ENCODE data around the gene ZDHHC8.
A peak's percentile ranks its signal among the peaks of the same experiment; 100 is the strongest.

ZDHHC8 gene

DNA sequence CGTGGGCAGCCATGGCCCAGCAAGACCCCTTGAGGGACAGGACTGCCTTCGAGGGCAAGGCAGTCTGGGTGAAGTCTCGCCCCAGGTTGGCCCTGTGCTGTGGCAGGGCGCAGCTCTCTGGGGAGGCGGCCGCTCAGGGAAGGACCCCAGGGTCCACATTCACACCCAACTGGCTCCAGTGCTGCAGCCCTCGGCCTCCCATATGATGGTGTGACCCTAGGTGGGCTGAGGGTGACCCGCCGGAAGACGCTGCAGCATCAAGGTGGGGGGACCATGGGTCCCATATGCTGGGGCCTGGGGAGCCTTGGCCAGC lies 47.3 kb downstream of the ZDHHC8 start:
- no peak for DNase-seq (ENCODE audit: low read depth)

DNA sequence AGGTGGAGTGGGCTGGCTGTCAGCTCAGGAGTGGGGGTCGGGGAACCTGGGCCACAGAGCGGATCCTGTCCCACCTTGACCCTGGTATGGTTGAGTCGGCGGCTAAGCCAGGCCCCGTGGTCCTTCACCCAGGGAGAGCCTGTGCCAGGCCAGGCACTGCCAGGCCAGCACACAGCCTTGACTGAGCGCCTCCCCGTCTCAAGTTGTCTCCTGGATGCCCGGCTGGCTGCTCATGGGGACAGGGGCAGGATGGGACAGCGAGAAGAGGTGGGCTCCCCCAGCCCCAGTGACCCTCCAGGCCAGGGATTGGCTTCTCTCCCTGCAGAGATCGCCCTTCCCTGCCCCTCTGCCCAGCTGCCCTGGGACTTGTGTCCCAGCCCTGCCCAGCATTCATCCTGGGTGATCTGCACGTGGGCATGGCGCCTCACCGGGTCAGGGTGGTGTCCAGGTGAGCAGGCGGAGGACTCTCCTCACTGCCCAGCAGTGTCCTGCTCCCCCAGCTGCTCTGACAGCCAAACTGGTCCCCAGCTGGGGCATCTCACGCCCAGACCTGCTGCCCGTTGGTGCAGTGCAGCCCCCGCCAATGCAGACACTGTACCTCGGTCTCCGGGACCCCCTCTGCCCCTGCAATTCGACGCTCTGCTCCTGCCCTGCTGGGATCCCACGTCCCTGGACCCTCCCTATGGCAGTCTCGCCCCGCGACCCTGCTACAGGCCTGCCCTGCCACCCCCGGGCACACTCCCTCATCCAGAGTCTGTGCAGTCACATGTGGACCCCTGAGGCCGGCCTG lies 48.0 kb downstream of the ZDHHC8 start:
- DNase-seq (ENCODE audit: low read depth): no peak

DNA sequence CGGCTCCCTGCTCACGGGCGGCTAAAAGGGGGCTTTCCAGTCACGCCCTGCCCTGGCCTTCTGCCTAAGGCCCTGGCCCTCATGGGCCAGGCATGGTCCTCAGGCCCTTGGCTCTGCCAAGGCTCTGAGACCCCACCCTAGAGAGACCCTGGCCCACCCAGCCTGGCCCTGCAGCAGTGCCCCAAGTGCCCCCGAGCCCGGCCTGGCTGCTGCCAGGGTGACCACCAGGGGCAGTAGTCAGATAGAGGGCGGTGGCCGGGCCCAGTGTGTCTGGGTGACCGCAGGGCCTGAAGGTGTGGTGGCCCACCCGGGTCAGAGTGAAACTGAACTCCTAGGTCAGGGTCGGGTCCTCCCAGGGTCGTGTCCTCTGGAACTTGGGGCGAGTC lies 48.6 kb downstream of the ZDHHC8 start:
- DNase-seq (ENCODE audit: low read depth): no peak

DNA sequence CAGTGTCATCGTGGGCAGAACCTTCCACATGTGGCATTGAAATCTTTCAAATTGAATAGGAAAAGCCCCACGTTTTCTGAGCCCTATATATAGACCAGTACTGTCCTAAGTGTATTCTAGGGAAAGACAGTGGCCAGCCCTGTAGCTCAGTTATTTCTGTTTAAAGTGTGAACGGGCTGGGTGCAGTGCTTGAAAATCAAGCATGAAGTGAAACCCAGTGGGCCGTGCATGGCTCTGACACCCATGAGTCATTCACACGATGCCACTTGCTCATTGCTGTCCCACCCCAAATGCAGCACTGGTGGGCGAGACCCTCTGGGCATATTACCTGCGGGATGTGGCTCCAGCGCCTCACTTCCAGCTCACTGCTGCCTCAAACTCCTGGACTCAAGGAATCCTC lies 49.0 kb downstream of the ZDHHC8 start:
- DNase-seq (ENCODE audit: low read depth): no peak

DNA sequence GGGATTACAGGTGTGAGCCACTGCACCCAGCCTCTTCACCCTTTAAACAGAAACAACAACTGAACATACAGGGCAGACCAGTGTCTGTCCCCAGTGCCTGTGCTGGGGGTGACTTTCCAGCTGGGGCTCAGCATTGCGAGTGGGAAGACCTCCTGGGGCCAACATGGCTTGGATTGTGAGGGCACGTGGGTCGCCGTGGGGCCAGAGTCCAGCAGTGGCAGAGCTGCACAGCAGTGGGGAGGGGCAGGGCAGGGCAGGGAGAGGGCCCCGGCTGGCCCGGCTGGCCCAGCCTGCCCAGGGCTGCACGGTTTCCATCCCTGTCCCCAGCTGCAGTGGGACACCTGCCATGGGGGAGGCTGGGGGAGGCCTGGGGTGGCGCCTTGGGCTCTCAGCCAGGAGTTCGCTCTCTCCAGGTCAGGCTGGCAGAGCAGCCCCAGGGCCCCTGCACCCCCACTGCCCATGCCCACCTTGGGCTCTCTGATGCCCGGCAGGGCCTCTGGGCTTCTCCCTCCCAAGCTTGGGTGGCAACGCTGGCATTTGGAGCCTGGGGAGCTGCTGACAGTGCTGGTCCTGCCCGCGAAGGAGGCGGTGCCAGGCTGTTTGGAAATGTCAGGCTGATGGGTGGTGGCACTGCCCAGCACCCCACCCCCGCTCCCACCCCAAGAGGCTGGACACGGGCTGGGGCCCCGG lies 49.7 kb downstream of the ZDHHC8 start:
- DNase-seq (ENCODE audit: low read depth): no peak

DNA sequence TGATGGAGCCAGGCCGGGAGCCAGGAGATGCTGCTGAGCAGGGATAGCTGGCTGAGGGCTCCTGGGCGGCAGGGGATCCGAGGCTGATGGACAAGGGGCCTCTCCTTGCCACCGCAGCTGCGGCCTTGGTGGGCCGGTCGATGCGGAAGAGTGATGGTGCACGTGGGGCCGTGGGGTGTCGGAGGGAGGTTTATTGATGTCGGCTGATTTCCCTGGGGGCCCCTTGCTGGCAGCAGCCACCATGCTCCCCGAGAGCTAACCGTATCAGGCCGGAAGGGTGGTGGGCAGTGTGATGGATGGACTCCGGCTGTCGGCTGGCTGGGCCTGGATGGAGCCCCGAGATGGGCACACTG lies 50.3 kb downstream of the ZDHHC8 start:
- DNase-seq (ENCODE audit: low read depth): no peak

DNA sequence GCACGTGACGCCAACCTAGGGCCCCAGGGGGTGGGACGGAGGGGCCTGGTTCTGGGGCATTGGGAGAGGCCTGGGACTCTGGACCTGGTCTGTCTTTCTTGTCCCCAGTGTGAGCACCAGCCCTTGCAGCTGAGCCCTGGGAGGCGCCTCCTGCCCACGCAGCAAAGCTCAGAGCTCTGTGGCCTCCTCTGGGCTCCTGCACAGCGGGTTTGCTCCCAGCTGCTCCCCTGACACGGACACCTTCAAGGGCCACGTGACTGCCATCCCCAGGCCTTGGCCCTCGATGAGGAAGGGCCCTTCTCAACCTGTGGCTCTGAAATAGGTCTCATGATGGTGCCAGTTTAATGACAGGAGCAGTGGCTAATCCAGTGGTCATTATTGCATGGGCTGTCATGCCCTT lies 50.8 kb downstream of the ZDHHC8 start:
- no peak for DNase-seq (ENCODE audit: low read depth)

DNA sequence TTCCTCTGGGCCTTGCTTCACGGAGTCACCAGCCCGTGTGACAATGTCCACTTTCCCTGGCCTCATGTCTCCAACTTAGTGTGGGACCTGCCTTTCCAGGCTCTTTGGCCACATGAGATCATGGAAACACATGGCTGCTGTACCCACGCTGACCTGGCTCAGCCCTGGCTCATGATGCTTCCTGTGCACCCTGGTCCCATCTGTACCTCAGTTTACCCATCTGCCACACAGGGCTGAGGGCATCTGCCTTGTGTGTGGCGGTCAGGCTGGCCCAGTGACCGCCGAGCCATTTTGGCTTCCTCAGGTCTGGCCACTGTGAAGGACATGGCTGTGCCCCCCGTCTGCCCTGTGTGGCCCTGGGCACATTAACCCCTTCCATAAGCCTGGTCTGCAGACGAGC lies 51.5 kb downstream of the ZDHHC8 start:
- DNase-seq (ENCODE audit: low read depth): no peak

DNA sequence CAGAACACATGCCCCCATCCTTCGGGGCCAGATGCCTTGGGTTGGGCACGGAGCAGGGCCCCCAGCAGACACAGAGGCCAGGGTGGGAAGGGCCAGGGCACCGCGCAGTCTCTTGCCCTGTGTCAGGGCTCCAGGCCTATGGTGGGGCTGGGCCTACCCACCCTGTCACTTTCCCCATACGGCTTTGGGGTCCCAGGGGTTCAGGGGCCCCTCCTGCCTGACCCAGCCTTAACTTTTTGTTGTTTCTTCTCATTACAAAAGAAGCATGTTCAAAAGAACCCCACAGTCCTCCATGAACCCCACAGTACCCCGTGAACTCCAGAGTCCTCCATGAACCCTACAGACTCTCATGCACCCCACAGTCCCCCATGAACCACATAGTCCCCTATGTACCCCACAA lies 52.2 kb downstream of the ZDHHC8 start:
- DNase-seq (ENCODE audit: low read depth): no peak

DNA sequence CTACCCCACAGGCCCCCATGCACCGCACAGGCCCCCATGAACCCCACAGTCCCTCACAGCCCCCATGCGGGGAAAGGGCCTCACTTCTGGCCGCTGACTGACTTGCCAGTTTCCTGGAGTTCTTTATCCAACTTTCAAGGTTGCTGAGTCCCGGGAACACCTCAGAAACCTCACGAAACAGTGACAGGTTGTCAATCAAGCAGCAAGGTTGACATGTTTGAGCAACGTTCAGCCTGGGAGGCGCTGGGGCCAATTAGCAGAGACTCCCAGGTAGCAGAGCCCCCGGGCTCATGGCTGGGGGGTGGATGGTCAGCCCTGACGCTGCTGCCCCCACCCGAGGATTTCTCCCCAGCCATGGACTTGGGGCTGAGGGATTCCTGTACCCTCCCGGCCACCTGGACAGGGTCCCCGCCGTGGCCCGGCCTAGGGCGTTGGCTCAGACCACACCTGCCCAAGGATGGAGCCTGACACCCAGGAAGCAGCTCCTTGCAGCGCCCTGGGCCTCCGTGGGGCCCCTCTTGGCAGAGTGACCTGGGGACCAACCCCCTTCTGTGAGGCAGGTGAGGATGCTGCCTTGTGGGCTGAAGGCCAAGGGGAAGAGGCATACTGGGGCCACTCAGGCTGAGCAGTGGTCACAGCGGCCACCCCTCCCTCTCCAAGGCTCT lies 53.0 kb downstream of the ZDHHC8 start:
- no peak for DNase-seq (ENCODE audit: low read depth)

DNA sequence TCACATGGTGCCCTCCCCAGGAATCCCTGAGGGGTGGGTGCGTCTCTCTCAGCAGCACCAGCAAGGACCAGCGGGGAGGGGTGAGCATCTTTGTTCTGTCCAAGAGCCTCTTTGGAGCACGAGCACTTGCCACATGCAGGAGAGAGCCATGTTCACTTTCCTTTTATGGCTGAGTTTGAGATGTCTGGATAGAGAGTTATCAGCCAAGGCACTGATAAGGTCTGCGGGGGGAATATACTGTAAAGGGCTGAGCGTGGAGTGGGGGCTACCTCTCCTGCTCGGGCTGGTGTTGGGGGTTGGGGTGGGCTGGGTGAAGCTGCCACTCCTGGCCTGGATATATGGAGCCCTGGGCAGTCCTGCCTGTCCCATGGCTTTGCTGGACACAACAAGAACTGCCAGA lies 54.1 kb downstream of the ZDHHC8 start:
- DNase-seq (ENCODE audit: low read depth): no peak

DNA sequence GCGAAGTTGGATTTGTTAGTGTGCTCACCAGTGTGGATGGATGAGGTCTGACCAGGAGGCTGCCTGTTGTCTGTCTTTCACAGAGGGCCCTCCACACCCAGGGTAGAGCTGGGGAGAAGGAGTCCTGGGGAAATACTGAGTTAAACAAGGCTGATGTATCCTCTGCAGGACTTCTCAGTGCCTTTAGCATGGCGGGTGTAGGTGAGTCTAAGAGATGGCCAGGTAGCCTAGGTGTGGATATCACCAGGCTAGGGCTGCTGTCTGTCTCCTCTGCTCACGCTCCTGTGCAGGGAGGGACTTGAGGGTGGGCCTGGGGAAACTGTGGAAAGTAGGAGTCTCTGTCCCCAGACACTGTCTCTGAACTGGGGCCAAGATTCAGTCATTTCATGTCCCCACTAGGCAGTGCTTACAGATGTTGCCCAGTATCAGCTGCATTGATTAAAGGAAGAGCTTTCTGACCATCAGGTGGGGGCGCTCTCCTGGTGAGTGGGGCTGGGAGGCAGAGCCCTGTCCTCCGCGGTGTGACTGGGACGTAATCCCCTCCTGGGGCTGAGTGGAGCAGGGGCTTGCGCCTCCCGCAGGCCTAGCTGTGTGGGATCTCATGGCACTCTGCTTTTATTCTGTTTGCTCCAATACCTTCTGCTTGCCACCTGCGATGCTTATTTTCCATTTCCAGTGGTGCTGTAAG lies 54.7 kb downstream of the ZDHHC8 start:
- peak; percentile 33 for DNase-seq (ENCODE audit: low read depth)

DNA sequence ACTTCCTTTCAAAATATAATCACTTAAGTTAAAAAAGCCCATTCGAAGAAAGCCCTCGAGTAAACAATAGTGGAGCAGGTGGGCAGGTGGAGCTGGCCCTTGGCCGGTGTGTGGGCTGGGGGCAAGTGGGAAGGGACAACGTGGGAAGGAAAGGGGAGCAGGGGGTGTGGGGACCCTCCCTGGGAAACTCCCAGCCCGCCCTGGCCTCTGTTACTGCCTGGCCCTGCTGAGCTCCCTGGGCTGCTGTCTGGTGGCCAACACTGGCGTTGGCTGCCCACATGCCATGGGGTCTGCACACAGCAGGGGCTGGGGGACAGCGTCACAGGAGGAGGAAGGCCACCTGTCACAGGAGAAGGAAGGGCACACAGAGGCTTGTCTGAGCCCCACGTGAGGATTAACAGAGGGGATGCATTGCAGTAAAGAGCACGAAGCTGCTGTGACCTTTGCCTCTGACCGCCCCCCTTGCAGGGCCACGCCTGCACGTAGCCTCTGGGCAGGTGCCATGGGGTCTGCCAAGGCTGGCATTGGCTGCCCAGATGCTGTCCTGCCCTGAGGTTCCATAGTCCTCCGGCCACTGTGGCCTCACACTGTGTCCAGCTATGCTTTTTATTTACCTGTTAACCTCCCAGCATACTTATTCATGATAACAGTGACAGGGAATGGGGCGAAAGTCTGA lies 55.4 kb downstream of the ZDHHC8 start:
- no peak for DNase-seq (ENCODE audit: low read depth)

DNA sequence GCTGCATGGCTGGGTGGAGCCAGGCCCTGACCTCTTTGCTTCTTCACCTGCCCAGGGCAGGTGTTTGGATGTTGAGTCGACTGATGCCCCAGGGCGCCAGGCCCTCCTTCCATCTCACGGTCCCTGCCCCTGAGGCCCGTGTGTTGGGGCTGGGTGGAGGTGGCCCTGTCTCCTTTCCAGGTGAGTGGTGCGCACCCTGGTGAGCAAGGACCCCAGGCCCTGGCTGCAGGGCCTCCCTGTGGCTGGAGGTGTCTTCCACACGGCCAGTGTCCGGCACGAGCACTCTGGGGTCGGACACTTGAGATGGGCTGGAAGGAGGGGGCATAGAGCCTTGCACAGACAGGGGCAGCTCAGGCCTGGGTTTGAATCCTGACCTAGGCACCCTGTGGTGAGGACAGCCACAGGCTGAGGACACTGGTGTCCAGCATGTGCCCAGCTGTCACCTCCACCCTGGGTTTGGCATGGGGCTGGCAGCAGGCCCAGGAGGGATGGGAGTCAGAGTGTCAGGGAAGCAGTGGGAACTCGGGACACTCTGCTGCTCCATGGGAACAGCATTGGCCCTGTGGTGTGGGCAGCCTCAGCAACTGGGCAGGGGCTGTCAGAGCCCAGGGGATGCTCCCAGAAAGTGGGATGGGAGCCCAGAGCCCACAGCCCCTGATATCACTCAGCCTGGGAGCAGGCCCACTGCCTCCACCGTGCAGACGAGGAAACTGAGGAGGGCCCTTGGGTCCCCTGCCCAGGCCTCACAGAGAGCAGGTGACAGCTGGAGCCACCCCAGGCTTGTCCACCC lies 56.4 kb downstream of the ZDHHC8 start:
- no peak for DNase-seq (ENCODE audit: low read depth)

DNA sequence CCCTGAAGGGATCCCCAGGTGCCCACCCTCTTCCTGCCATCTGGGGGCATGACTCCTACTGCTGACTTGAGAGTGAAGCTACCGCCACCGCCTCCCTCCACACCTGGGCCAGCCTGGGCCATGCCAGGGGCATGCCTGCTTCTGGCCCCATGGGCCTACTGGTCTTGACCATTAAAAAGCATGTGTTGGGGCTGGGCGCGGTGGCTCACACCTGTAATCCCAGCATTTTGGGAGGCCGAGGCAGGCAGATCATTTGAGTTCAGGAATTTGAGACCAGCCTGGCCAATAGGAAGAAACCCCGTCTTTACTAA lies 56.9 kb downstream of the ZDHHC8 start:
- DNase-seq (ENCODE audit: low read depth): no peak

DNA sequence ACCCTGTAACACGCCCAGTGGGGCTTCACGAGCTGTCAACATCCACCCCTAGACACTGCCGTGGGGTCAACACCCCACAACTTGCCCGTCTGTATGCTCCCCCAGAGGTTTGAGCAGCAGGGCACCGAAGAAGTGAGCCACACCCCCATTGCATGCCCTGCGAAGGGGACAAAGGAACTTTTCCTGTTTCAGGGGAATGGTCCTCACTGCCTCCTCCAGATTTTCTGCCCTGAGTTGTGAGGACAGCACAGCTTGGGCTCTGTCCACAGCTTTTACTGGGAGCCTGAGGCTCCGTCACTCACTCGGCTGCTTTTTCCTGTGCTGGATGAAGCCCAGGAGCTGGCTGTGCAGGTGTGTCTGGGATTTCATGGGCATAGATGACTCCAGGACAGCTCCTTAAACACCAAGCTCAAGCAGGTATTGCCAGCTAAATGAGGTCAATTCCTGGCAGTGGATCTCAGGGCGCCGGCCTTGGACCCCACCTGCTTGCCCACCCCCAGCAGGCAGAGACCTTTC lies 59.5 kb downstream of the ZDHHC8 start:
- DNase-seq (ENCODE audit: low read depth): no peak

DNA sequence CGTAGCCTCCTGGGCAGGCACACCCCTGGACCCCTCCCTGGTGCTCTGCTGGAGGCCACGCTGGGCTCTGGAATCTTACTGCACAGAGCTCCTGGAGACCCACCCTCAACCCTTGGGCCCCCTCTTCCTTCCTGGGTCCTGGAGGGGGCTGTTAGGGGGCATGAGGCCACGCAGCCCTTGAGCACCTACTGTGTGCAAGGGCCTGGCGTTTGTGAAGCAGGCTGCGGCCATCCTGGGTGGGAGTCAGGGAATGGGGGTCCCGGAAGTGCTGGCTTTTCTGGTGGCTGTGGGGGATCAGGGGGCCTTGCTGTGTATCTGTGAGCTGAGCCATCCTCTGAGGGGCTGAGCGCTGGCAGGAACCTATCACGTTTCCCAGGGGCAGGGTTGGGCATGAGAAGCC lies 60.2 kb downstream of the ZDHHC8 start:
- DNase-seq (ENCODE audit: low read depth): no peak

DNA sequence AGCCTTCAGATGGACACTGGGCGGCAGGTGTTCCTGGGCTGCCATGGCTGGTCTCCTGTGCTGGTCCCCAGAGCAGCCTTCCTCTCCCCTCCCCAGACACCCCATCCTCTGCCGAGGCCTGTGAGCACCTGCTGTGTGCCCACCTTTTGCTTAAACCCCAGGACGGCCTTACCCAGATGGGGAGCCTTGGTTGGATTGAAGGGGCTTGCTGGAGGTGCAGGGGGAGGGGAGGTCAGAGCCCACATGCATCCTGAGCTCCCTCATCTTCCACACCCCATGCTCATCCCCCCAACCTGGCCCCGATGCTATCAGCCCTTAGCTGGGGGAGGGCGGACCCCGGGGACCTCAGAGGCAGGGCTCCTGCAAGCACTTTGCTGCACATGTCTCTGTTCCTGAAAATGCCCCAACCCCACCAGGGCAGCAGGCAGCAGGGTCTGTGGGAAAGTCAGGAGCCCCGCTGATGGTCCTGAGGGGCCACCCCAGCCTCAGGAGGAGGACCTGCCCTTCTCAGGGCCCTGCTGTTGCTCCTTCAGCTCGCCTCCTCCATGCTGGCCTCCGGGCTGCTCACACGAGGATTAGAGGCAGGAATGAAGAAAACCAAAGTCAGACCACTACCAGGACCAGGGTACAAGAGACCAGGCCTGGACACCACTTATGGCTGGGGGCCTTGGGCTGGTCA lies 60.8 kb downstream of the ZDHHC8 start:
- DNase-seq (ENCODE audit: low read depth): no peak

DNA sequence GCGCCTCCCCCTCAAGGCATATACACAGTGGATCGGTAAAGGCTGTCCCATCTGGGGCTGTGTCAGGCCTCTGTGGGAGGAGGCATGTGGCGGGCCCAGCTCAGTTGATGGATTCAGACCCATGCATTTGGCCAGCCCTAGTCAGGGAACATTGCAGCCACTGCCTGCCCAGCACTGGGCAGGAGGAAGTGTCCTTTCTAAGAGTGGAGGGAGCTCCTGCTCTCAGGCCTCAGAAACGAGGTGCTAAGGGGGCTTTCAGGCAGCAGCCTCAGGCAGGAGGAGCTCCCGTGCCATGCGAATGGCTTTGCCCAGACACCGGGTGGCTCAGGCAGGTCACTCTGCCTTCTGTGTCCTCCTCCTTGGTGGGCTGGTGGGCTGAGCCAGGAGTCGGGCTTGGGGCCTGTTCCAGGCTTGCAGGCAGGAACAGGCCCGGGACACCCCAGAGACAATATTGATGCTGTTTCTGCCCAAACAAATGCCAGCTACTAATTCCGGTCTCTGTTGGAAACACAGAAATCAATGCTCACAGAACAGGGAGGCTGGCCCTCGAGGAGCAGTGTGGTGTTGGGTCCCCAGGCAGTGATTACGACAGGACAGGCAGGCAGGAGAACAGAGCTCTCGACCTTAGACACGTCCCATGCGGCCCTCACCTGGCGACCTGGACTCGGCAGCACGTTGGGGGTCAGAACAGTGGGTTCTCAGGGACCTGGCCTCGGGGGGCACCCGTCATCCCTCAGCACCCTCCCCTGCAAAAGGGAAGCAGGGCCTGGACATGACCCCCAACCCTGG lies 61.6 kb downstream of the ZDHHC8 start:
- no peak for DNase-seq (ENCODE audit: low read depth)

Data from ELR (cell line).